ENCODE data around the gene NPY4R.
"Not testable (repeated sequence)": the region's sequence is repeated elsewhere in the genome, so short reads cannot be mapped to it uniquely, and the experiment has no call there.

Gene NPY4R

GRCh38 chr10:46419570-46420379 lies 46.0 kb downstream of the NPY4R start:
- not testable (repeated sequence) for ATAC-seq (ENCODE audit: low read depth); H3K27me3 ChIP-seq (ENCODE audit: insufficient read depth, poor library complexity, severe bottlenecking); H3K9me3 ChIP-seq (ENCODE audit: severe bottlenecking); H3K4me1 ChIP-seq (ENCODE audit: insufficient read depth, poor library complexity, severe bottlenecking); H3K36me3 ChIP-seq (ENCODE audit: low read depth); H3K27ac ChIP-seq (ENCODE audit: poor library complexity, severe bottlenecking); H3K4me3 ChIP-seq (ENCODE audit: severe bottlenecking); DNase-seq (ENCODE audit: low spot score)

GRCh38 chr10:46418283-46418682 lies 47.5 kb downstream of the NPY4R start:
- H3K27me3 ChIP-seq (ENCODE audit: insufficient read depth, poor library complexity, severe bottlenecking); H3K4me1 ChIP-seq (ENCODE audit: insufficient read depth, poor library complexity, severe bottlenecking); ATAC-seq (ENCODE audit: low read depth); H3K27ac ChIP-seq (ENCODE audit: poor library complexity, severe bottlenecking); H3K4me3 ChIP-seq (ENCODE audit: severe bottlenecking); H3K9me3 ChIP-seq (ENCODE audit: severe bottlenecking); H3K36me3 ChIP-seq (ENCODE audit: low read depth); DNase-seq (ENCODE audit: low spot score): not testable (repeated sequence)

GRCh38 chr10:46415291-46415690 lies 50.5 kb downstream of the NPY4R start:
- not testable (repeated sequence) for H3K4me3 ChIP-seq (ENCODE audit: severe bottlenecking); H3K27ac ChIP-seq (ENCODE audit: poor library complexity, severe bottlenecking); ATAC-seq (ENCODE audit: low read depth); H3K4me1 ChIP-seq (ENCODE audit: insufficient read depth, poor library complexity, severe bottlenecking); H3K9me3 ChIP-seq (ENCODE audit: severe bottlenecking); H3K27me3 ChIP-seq (ENCODE audit: insufficient read depth, poor library complexity, severe bottlenecking); DNase-seq (ENCODE audit: low spot score); H3K36me3 ChIP-seq (ENCODE audit: low read depth)

GRCh38 chr10:46412665-46413064 lies 53.1 kb downstream of the NPY4R start:
- H3K36me3 ChIP-seq (ENCODE audit: low read depth); H3K27me3 ChIP-seq (ENCODE audit: insufficient read depth, poor library complexity, severe bottlenecking); H3K4me3 ChIP-seq (ENCODE audit: severe bottlenecking); H3K4me1 ChIP-seq (ENCODE audit: insufficient read depth, poor library complexity, severe bottlenecking); H3K27ac ChIP-seq (ENCODE audit: poor library complexity, severe bottlenecking); DNase-seq (ENCODE audit: low spot score); H3K9me3 ChIP-seq (ENCODE audit: severe bottlenecking): not testable (repeated sequence)
- ATAC-seq (ENCODE audit: low read depth) = 0 out of 3 replicates have a peak, but pooled peaks have one; percentile 17

- ATAC-seq (ENCODE audit: low read depth) = 0 out of 3 replicates have a peak, but pooled peaks have one; percentile 8
- not testable (repeated sequence) for H3K36me3 ChIP-seq (ENCODE audit: low read depth); H3K4me3 ChIP-seq (ENCODE audit: severe bottlenecking); H3K27me3 ChIP-seq (ENCODE audit: insufficient read depth, poor library complexity, severe bottlenecking); H3K9me3 ChIP-seq (ENCODE audit: severe bottlenecking); H3K27ac ChIP-seq (ENCODE audit: poor library complexity, severe bottlenecking); H3K4me1 ChIP-seq (ENCODE audit: insufficient read depth, poor library complexity, severe bottlenecking); DNase-seq (ENCODE audit: low spot score)
Measured at GRCh38 chr10:46411123-46411522, 54.6 kb downstream of the NPY4R start.
